Measurements from ENCODE around the gene RGS7.
A peak's percentile ranks its signal among the peaks of the same experiment; 100 is the strongest.
"Not testable (repeated sequence)": the region's sequence is repeated elsewhere in the genome, so short reads cannot be mapped to it uniquely, and the experiment has no call there.

The RGS7 gene

DNA sequence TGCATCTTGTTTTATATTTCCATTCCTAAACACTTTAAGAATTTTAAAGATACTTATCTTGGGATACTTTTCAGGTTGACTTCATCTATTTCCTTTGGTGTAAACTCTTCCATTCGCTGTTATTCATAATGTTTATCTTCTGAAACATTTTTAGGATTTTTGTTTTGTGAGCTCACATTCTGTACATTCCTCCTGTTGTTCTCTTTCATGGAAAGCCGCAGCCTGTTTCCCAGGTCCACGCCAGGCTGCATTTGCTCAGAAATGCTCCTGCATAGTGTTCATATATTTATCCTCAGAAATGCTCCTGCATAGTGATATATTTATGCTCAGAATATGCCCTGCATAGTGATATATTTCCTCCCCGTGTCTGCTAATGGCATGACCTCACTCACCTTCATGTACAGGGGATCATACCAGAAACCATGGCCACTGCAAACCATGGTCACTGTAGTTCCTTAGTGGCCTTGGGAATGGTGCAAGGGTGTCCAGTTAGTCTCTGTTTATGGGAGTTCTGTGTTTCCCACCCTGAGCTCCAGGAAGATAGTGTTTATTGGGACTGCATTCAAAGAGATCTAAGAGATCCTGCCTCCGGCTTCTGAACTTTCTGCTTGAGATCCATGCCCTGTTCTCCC, 591.2 kb downstream of the RGS7 start:
- DNase-seq, result no peak

- no peak for DNase-seq
Observed at GRCh38 chr1:240763771-240764170, 593.2 kb downstream of the RGS7 start.

DNA sequence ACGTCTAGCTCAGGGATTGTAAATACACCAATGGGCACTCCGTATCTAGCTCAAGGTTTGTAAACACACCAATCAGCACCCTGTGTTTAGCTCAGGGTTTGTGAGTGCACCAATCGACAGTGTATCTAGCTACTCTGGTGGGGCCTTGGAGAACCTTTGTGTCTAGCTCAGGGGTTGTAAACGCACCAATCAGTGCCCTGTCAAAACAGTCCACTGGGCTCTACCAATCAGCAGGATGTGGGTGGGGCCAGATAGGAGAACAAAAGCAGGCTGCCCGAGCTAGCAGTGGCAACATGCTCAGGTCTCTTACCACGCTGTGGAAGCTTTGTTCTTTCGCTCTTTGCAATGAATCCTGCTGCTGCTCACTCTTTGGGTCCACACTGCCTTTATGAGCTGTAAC, 593.9 kb downstream of the RGS7 start:
- not testable (repeated sequence) for DNase-seq

DNA sequence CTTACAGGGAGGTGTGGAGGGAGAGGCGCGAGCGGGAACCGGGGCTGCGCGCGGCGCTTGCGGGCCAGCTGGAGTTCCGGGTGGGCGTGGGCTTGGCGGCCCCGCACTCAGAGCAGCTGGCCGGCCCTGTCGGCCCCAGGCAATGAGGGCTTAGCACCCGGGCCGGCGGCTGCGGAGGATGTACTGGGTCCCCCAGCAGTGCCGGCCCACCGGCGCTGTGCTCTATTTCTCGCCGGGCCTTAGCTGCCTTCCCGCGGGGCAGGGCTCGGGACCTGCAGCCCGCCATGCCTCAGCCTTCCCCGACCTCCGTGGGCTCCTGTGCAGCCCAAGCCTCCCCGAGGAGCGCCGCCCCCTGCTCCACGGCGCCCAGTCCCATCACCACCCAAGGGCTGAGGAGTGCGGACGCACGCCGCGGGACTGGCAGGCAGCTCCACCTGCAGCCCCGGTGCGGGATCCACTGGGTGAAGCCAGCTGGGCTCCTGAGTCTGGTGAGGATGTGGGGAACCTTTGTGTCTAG, 594.5 kb downstream of the RGS7 start:
- DNase-seq, result not testable (repeated sequence)

GRCh38 chr1:240758777-240759176, 598.2 kb downstream of the RGS7 start:
- DNase-seq, result not testable (repeated sequence)

DNA sequence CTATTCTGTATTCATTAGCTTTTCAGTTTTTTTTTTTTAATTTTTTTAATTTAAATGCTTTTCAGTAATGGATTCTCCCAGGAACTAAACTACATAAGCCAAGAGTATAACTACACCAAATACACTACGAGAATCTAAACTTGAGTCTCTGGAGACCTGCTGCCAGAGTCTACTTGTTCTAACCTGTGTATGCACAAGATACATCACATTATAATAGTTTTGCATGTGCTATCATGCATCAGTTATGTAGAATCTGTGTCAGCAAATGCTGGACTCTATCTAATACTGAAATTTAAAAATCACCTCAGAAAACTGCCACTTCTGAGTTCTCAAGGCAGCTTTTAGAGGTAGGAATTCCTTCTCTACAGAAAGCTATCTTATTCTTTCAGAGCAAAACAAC, 598.7 kb downstream of the RGS7 start:
- DNase-seq, result no peak

GRCh38 chr1:240747907-240748306, 609.1 kb downstream of the RGS7 start:
- no peak for DNase-seq

- no peak for DNase-seq
Observed at GRCh38 chr1:240743705-240744104, 613.3 kb downstream of the RGS7 start.

DNA sequence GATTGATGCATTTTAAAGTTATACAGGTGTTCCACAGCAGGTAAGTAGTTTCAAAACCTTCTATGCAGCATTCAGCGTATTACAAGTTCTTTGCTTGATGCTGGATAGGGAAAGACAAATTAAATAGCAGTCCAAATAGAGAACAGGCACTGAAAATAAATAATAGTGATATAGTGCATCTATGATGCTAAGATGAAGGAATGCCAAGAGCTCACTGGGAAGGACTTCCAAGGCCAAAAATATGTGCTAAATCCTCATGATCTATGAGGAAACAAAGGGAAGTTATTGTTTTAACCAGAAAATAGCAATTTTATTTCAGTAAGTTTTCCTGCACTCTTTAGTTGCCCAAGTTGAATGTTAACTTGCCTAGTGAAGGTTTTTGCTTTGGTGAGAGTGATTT, 617.3 kb downstream of the RGS7 start:
- DNase-seq, result no peak

DNA sequence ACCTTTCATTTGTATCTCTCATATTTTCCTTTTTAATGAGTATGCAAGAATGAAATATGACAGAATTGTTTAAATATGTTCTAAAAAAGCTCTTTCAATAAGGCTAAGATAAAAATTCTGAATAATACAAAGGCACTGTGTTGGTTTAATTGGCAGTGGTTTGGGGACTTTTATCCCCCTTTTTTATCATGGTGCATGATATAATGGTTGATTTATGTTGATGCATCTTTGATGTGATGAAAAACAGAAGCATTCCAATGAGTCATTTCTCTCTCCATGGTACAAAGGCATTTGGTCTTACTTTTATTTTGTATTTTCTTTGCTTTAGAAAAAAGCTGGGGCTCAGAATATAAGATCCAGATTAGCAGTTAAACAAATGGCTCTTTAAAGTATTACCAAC, 617.9 kb downstream of the RGS7 start:
- DNase-seq, result no peak

DNA sequence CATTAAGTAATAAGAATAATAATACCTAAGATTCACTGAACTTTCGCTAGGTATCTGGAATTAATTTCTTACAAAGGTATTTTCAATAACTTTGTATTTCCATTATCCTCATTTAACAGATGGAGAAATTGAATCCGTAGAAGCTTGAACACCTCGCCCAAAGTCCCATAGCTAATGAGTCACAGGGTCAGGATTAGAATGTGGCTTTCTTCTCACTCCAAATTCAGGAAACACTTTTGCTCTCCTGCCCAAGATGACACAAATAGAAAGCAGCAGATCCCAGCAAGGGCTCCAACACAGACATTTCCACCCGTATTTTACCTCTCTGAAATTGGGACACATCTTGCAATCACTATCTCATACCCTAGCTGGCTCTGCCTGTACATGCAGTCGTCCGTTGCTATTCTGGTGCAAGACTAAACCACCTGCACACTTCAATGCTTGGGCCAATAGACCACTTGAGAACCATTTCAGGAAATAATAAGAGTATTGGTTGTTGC, 619.2 kb downstream of the RGS7 start:
- no peak for DNase-seq

DNA sequence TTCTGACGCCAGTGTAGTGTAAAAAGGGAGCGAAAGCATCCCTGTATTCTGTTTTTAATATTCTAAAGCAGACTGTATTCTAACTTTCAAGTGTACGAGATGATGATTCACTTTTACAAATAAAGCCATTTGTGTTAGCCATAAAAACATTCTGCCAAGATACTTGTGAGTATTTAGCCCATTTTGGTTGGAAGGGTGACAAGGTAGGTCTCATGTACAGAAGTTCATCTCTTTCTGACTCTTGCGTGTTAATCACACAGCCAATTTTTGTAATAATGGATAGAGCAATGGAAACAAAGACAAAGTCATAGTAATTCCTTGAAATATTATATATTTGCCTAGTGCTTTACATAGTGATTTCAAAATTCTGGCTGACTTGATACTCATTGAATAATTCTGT, 619.7 kb downstream of the RGS7 start:
- no peak for DNase-seq

GRCh38 chr1:240734705-240735104, 622.3 kb downstream of the RGS7 start:
- not testable (repeated sequence) for DNase-seq

- DNase-seq, result no peak
Observed at GRCh38 chr1:240734001-240734400, 623.0 kb downstream of the RGS7 start.

- DNase-seq, result peak; percentile 2
Observed at GRCh38 chr1:240732390-240732789, 624.6 kb downstream of the RGS7 start.

Measured in NCI-H187 treated with DMSO at 0.1 percent for 48 hours (cell line).